Thoracic aorta (tissue), 2 donors: ENCODE results near the gene PDF. TPM values are rescaled to one million over a fixed set of nuclear protein-coding genes. Genes with fewer than 3 reads are reported as not detected.

ENCODE experiments used
- ATAC-seq: fragments of 150-250 bp; one replicate; pipeline ENCODE4 v1.8.0; 2017; ENCODE audit warnings: low read depth; ENCODE audit not compliant: insufficient number of reproducible peaks, low FRiP score
- DNase-seq: peaks from one replicate; pipeline ENCODE4 v3.0.0-alpha.2; 2020; ENCODE audit warnings: low spot score
- H3K27ac ChIP-seq, 2 donors: fragments of 200-600 bp; sonication (generic); 1 replicate in 1 of 2; 2 replicates in 1 of 2; pipeline ENCODE4 v1.5.1; 2016; ENCODE audit warnings: mild to moderate bottlenecking in 2 of 2, moderate library complexity in 2 of 2
- H3K27me3 ChIP-seq: fragments of 200-600 bp; sonication (generic); replicated peaks from 2 replicates; pipeline ENCODE4 v1.6.0; 2016; ENCODE audit warnings: mild to moderate bottlenecking; ENCODE audit not compliant: insufficient read depth
- H3K36me3 ChIP-seq: fragments of 200-600 bp; sonication (generic); one replicate; pipeline ENCODE4 v1.5.1; 2016
- H3K4me1 ChIP-seq, 2 donors: fragments of 200-600 bp; sonication (generic); 1 replicate in 1 of 2; 2 replicates in 1 of 2; pipeline versions ENCODE4 v1.5.1 to v1.6.0; 2016; ENCODE audit warnings: low read depth in 2 of 2, mild to moderate bottlenecking in 1 of 2; ENCODE audit not compliant: control insufficient read depth in 1 of 2
- H3K4me3 ChIP-seq: fragments of 200-600 bp; sonication (generic); 2 replicates; pipeline ENCODE4 v1.5.1; 2016; ENCODE audit warnings: mild to moderate bottlenecking
- H3K9me3 ChIP-seq: fragments of 200-600 bp; sonication (generic); 2 replicates; pipeline ENCODE4 v1.5.1; 2016
- total RNA-seq, 2 donors: library from RNA; depleted of rRNA; stranded (reverse); fragments of >200 nt; gene quantifications; one replicate each; pipeline versions ENCODE4 v1.1.0 to v1.2.3, GENCODE V29; 2016
- TF ChIP-seq, protein P1 (sequence below): fragments of 200-600 bp; sonication (generic); IDR thresholded peaks from one replicate; pipeline ENCODE4 v1.5.1; 2019; ENCODE audit warnings: antibody characterized with exemption

The PDF gene
- total RNA-seq, 2 donors from 2014 or later: 24.3 to 25.6 TPM

DNA sequence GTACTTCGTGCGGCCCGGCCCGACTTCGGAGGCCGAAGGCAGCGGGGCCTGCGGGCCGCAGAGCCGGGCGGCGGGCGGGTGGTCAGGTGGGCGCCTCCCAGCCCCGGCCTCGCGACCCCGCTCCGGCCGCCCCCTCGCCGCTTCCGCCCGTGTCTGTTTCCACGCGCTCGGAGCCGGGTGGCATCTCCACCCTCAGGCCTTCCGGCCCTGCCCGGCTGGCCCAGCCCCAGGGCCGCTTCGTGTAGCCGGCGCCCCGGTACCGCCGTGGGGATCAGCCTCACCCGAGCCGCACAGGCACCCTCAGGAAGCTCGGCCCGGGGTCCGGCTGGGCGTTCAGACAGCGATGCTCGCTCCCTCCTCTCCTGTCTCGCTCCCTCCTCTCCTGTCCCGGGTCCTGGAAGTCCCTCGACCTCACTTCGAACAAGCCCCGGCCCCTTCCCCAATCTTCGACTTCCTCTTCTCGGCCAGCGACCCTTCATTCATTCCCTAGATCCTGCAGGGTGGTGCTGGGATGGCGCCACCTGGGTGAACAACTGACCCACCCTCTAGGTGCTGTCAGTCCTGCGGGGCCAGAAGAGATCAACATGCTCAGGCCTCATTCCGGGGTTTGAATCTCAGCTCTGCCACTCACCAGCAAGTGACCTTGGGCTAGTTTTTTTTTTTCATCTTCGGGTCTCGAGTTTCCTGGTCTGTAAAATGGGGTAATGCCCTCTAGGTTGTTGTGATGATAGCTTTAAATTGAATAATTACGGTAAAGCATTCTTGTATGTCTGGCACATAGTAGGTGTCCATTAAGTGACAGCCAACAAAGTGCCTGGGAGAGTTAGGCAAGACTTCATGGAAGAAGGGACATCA is 18.6 kb downstream of the PDF start:
- H3K9me3 ChIP-seq: no peaks in the 10 kb centered on the region
- peak overlapping the region; percentile 95 for H3K4me3 ChIP-seq
- peak overlapping the region; percentile 70 to 86 for H3K27ac ChIP-seq
- TF ChIP-seq, protein P1, sequence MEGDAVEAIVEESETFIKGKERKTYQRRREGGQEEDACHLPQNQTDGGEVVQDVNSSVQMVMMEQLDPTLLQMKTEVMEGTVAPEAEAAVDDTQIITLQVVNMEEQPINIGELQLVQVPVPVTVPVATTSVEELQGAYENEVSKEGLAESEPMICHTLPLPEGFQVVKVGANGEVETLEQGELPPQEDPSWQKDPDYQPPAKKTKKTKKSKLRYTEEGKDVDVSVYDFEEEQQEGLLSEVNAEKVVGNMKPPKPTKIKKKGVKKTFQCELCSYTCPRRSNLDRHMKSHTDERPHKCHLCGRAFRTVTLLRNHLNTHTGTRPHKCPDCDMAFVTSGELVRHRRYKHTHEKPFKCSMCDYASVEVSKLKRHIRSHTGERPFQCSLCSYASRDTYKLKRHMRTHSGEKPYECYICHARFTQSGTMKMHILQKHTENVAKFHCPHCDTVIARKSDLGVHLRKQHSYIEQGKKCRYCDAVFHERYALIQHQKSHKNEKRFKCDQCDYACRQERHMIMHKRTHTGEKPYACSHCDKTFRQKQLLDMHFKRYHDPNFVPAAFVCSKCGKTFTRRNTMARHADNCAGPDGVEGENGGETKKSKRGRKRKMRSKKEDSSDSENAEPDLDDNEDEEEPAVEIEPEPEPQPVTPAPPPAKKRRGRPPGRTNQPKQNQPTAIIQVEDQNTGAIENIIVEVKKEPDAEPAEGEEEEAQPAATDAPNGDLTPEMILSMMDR: no peak
- no peaks in the 10 kb centered on the region for H3K27me3 ChIP-seq
- peaks cover 10% of the 10 kb centered on the region for H3K36me3 ChIP-seq
- DNase-seq (no peak), ATAC-seq (peak; percentile 9)
- H3K4me1 ChIP-seq: peaks cover 17 to 19% of the 10 kb centered on the region in 2 donors

DNA sequence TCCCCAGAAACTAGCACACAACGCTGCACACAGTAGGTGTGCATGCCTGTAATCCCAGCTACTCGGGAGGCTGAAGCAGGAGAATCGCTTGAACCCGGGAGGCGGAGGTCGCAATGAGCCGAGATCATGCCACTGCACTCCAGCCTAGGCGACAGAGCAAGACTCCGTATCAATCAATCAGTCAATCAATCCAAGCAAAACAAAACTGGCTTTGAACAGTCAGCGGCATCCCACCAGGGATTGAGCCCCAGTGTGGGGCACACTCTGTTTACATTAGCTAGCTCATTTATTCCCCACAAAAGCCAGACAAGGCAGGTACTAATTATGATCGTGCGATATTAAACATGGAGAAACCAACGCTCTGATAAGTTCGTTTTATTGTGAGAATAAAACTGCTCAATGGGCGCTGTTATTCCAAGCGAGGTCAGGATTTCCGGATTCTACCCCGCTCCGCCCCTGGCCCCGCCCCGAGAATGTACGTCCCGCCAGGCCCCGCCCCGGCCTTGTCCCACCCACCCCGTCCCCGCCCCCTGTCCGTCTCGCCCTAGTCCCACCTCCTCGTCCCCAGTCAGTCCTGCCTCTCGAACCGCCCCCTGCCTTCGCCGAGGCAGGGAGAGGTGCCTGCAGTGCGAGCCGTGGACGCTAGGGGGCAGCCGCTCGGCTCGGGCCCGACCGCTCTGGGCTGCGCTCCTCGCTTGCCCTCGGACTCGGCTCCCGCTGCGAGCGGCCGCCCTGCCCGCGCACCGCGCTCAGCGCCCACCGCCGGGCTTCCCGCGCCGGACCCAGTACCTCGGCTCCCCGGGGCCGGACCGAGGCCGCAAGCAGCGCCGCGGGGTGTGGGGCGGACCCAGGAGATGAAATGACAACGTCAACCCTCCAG is 19.5 kb downstream of the PDF start, which contains the start of gene VPS4A:
TSS of gene VPS4A (plus strand) at position 698 of the 880 bp plus-strand sequence. CDS start at position 860, 162 bp downstream.
- no peaks in the 10 kb centered on the region for H3K27me3 ChIP-seq
- no peaks in the 10 kb centered on the region for H3K9me3 ChIP-seq
- H3K27ac ChIP-seq: peak within 1 kb of the TSS; percentile 81 to 86
- H3K36me3 ChIP-seq: peaks cover under 1% of the 10 kb centered on the region
- ATAC-seq (peak; percentile 98), DNase-seq (peak; percentile 85)
- H3K4me3 ChIP-seq: peak within 1 kb of the TSS; percentile 95
- H3K4me1 ChIP-seq: peaks cover 17 to 19% of the 10 kb centered on the region in 2 donors
- TF ChIP-seq, protein P1: peak; percentile 95

DNA sequence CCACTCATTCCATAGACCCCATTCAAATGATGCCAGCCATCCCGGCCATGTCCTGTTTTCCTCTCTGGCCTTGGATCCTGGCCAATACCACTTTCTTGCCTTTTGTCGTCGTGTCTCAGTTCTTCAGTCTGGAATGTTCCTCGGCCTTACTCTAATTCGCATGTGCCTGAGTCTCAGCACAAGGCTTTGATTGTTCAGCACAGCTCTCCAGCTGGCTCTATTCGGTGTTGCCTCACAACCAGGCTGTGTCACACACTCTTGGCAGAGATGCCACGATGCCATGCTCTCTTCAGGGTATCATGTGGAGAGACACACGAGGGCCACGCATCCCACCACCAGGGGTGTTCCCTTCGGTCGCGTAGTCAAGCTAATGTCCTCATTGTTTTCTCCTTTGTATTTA is 21.1 kb downstream of the PDF start:
- no peaks in the 10 kb centered on the region for H3K27me3 ChIP-seq
- peaks cover 6% of the 10 kb centered on the region for H3K36me3 ChIP-seq
- ATAC-seq: no peak
- no peak for DNase-seq
- H3K4me1 ChIP-seq: peaks cover 17 to 19% of the 10 kb centered on the region in 2 donors
- no peak overlapping the region for H3K4me3 ChIP-seq
- TF ChIP-seq, protein P1: no peak
- no peaks in the 10 kb centered on the region for H3K9me3 ChIP-seq
- no peak overlapping the region for H3K27ac ChIP-seq

DNA sequence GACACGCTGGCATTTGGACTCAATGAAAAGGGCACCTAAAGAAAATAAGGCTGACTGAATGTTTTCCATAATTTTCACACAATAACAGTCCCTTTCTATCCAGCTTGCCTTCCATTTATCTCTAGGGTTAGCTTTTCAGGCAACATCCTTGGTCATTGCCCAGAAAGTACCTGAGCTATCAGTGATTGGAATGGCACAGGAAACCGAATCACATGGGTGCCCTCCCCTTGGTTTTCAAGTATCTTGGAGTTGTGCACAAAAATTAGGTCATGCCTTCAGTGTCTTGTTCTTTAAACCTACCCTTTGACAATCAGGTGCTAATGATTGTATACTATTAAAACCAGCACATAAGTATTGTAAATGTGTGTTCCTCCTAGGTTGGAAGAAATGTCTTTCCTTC is 22.5 kb downstream of the PDF start:
- TF ChIP-seq, protein P1: no peak
- peaks cover 14% of the 10 kb centered on the region in 2 donors for H3K4me1 ChIP-seq
- DNase-seq (no peak), ATAC-seq (no peak)
- peaks cover 6% of the 10 kb centered on the region for H3K36me3 ChIP-seq
- H3K9me3 ChIP-seq: no peaks in the 10 kb centered on the region
- H3K4me3 ChIP-seq: no peak overlapping the region
- H3K27ac ChIP-seq: no peak overlapping the region
- H3K27me3 ChIP-seq: no peaks in the 10 kb centered on the region

DNA sequence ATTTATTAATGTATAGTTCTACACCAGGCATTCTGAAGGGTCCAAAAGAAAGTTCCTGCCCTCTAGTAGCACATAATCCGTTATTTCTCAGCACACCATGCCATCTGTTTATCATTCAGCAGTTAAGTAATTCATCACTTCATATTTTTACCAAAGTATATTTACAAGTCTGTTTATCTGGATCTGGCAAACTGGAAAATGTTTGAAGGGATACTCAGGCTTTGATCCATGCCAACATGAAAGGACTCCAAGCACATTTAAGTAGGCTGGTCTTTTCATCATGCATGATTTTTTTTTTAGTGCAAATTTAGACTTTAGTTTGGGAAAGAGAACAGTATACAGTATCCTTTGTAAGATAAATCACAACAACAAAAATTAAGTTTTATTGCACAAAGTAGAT is 23.3 kb downstream of the PDF start:
- Histone ChIP-seq H3K27ac (no peak overlapping the region), H3K4me3 (no peak overlapping the region), H3K36me3 (peaks cover 6% of the 10 kb centered on the region), H3K9me3 (no peaks in the 10 kb centered on the region), H3K4me1 (peaks cover 6 to 9% of the 10 kb centered on the region in 2 donors), H3K27me3 (no peaks in the 10 kb centered on the region)
- TF ChIP-seq, protein P1: no peak
- DNase-seq (no peak), ATAC-seq (no peak)
